ENCODE measurements around the gene RCSD1. TPM values are rescaled to one million over a fixed set of nuclear protein-coding genes. Genes with fewer than 3 reads are reported as not detected.

Gene RCSD1
- total RNA-seq, 3 donors from 2014 or later (not counting 1 experiment from before 2014, with no cell fraction given) = 86.3 to 130 (median 110) TPM

- Mint-ChIP-seq H3K27me3 (ENCODE audit: low read depth in 2 of 2) (no peaks in the 10 kb centered on the region), H3K4me3 (no peak overlapping the region), H3K4me1 (peaks cover 91 to 96% of the 10 kb centered on the region in 2 donors), H3K9me3 (no peaks in the 10 kb centered on the region), H3K36me3 (no peaks in the 10 kb centered on the region), H3K27ac (peak overlapping the region; percentile 88 to 97)
- peaks cover 55% of the 10 kb centered on the region for H3K36me3 ChIP-seq (ENCODE audit: control insufficient read depth, insufficient read depth, low read length)
- WGBS (ENCODE audit: insufficient coverage) = 71% methylated on average over 6 of the region's 6 CpGs
- H3K27me3 ChIP-seq (ENCODE audit: control insufficient read depth, insufficient read depth, low read length) = no peaks in the 10 kb centered on the region
- intact Hi-C loops (cut with micrococcal nuclease) = no loop called here
- no peaks in the 10 kb centered on the region for H3K9me3 ChIP-seq (ENCODE audit: control insufficient read depth, insufficient read depth, low read length)
- H3K4me3 ChIP-seq (ENCODE audit: low read length) = no peak overlapping the region
- TF ChIP-seq CTCF (IDR thresholded peaks at IDR 0.05) = no peak
- peaks cover 56% of the 10 kb centered on the region for H3K4me1 ChIP-seq (ENCODE audit: control insufficient read depth, insufficient read depth, low read length)
- no peak overlapping the region for H3K27ac ChIP-seq (ENCODE audit: low read length)
- DNase-seq (no peak), ATAC-seq (no peak)
Measured at GRCh38 chr1:167669209-167670124, 39.4 kb downstream of the RCSD1 start.

- no peak for DNase-seq
- Histone ChIP-seq H3K27ac (ENCODE audit: low read length) (no peak overlapping the region), H3K4me3 (ENCODE audit: low read length) (no peak overlapping the region), H3K27me3 (ENCODE audit: control insufficient read depth, insufficient read depth, low read length) (no peaks in the 10 kb centered on the region), H3K36me3 (ENCODE audit: control insufficient read depth, insufficient read depth, low read length) (peaks cover 52% of the 10 kb centered on the region), H3K4me1 (ENCODE audit: control insufficient read depth, insufficient read depth, low read length) (peaks cover 56% of the 10 kb centered on the region), H3K9me3 (ENCODE audit: control insufficient read depth, insufficient read depth, low read length) (no peaks in the 10 kb centered on the region)
- no peaks in the 10 kb centered on the region for H3K27me3 Mint-ChIP-seq (ENCODE audit: low read depth in 2 of 2)
- H3K36me3 Mint-ChIP-seq = no peaks in the 10 kb centered on the region
- H3K9me3 Mint-ChIP-seq = no peaks in the 10 kb centered on the region
- no peak for TF ChIP-seq CTCF (IDR thresholded peaks at IDR 0.05)
- peaks cover 84 to 89% of the 10 kb centered on the region in 2 donors for H3K4me1 Mint-ChIP-seq
- WGBS (ENCODE audit: insufficient coverage) = 90% methylated on average over 2 of the region's 2 CpGs
- H3K4me3 Mint-ChIP-seq = no peak overlapping the region
- no peak for ATAC-seq
- intact Hi-C loops (cut with micrococcal nuclease) = no loop called here
- peak overlapping the region; percentile 88 to 97 for H3K27ac Mint-ChIP-seq
Measured at GRCh38 chr1:167670563-167670962, 40.5 kb downstream of the RCSD1 start.

- intact Hi-C loops (cut with micrococcal nuclease) = no loop called here
- Mint-ChIP-seq H3K4me1 (peaks cover 72 to 76% of the 10 kb centered on the region in 2 donors), H3K27ac (peak overlapping the region; percentile 88 to 97), H3K4me3 (peak overlapping the region; percentile 6), H3K36me3 (no peaks in the 10 kb centered on the region), H3K27me3 (ENCODE audit: low read depth in 2 of 2) (no peaks in the 10 kb centered on the region), H3K9me3 (no peaks in the 10 kb centered on the region)
- DNase-seq (no peak), ATAC-seq (no peak)
- Histone ChIP-seq H3K9me3 (ENCODE audit: control insufficient read depth, insufficient read depth, low read length) (no peaks in the 10 kb centered on the region), H3K27me3 (ENCODE audit: control insufficient read depth, insufficient read depth, low read length) (no peaks in the 10 kb centered on the region), H3K4me3 (ENCODE audit: low read length) (no peak overlapping the region), H3K27ac (ENCODE audit: low read length) (no peak overlapping the region), H3K4me1 (ENCODE audit: control insufficient read depth, insufficient read depth, low read length) (peaks cover 50% of the 10 kb centered on the region), H3K36me3 (ENCODE audit: control insufficient read depth, insufficient read depth, low read length) (peaks cover 53% of the 10 kb centered on the region)
- no peak for TF ChIP-seq CTCF (IDR thresholded peaks at IDR 0.05)
- 75% methylated on average over 5 of the region's 5 CpGs for WGBS (ENCODE audit: insufficient coverage)
Measured at GRCh38 chr1:167671727-167672511, 41.9 kb downstream of the RCSD1 start.

Measured in natural killer cell (primary cell).